ENCODE data around the gene ASB18.
A peak's percentile ranks its signal among the peaks of the same experiment; 100 is the strongest.

The ASB18 gene

GRCh38 chr2:236229186-236229585 is 35.0 kb downstream of the ASB18 start:
- Histone ChIP-seq H3K4me2 (no peak overlapping the region), H3K27me3 (peaks cover 3% of the 10 kb centered on the region), H3K4me1 (no peaks in the 10 kb centered on the region), H3K27ac (no peak overlapping the region), H3K9me3 (peaks cover 55% of the 10 kb centered on the region), H3K36me3 (no peaks in the 10 kb centered on the region), H3K9ac (no peak overlapping the region), H4K20me1 (no peaks in the 10 kb centered on the region), H3K4me3 (no peak overlapping the region)
- TF ChIP-seq Cebpa-rat (IDR thresholded peaks at IDR 0.05): no peak

GRCh38 chr2:236223675-236224074 is 40.5 kb downstream of the ASB18 start:
- peaks cover 32% of the 10 kb centered on the region for H3K9me3 ChIP-seq
- H3K27ac ChIP-seq: no peak overlapping the region
- H4K20me1 ChIP-seq: no peaks in the 10 kb centered on the region
- no peak overlapping the region for H3K4me2 ChIP-seq
- no peaks in the 10 kb centered on the region for H3K36me3 ChIP-seq
- H3K27me3 ChIP-seq: no peaks in the 10 kb centered on the region
- no peak for TF ChIP-seq Cebpa-rat (IDR thresholded peaks at IDR 0.05)
- H3K4me1 ChIP-seq: peaks cover 49% of the 10 kb centered on the region
- H3K9ac ChIP-seq: no peak overlapping the region
- H3K4me3 ChIP-seq: no peak overlapping the region

GRCh38 chr2:236221798-236222197 is 42.4 kb downstream of the ASB18 start:
- no peaks in the 10 kb centered on the region for H3K36me3 ChIP-seq
- H3K4me1 ChIP-seq: peaks cover 67% of the 10 kb centered on the region
- H4K20me1 ChIP-seq: no peaks in the 10 kb centered on the region
- no peak for TF ChIP-seq Cebpa-rat (IDR thresholded peaks at IDR 0.05)
- H3K27ac ChIP-seq: peak overlapping the region; percentile 57
- peak overlapping the region; percentile 41 for H3K4me3 ChIP-seq
- H3K27me3 ChIP-seq: no peaks in the 10 kb centered on the region
- peaks cover 22% of the 10 kb centered on the region for H3K9me3 ChIP-seq
- H3K9ac ChIP-seq: no peak overlapping the region
- H3K4me2 ChIP-seq: peak overlapping the region; percentile 82

GRCh38 chr2:236219411-236219810 is 44.8 kb downstream of the ASB18 start:
- no peak for TF ChIP-seq Cebpa-rat (IDR thresholded peaks at IDR 0.05)
- H3K9me3 ChIP-seq: peaks cover 15% of the 10 kb centered on the region
- peak overlapping the region; percentile 82; the same call in 1 of the 2 replicates for H3K4me2 ChIP-seq
- H3K4me3 ChIP-seq: no peak overlapping the region
- peaks cover 87% of the 10 kb centered on the region for H3K4me1 ChIP-seq
- no peaks in the 10 kb centered on the region for H4K20me1 ChIP-seq
- H3K27ac ChIP-seq: no peak overlapping the region
- H3K27me3 ChIP-seq: no peaks in the 10 kb centered on the region
- no peaks in the 10 kb centered on the region for H3K36me3 ChIP-seq
- no peak overlapping the region for H3K9ac ChIP-seq

- no peak overlapping the region for H3K4me3 ChIP-seq
- peak overlapping the region; percentile 64 for H3K4me2 ChIP-seq
- no peak for TF ChIP-seq Cebpa-rat (IDR thresholded peaks at IDR 0.05)
- no peak overlapping the region for H3K27ac ChIP-seq
- H3K4me1 ChIP-seq: peaks cover 81% of the 10 kb centered on the region
- H3K9me3 ChIP-seq: no peaks in the 10 kb centered on the region
- H3K27me3 ChIP-seq: no peaks in the 10 kb centered on the region
- H3K9ac ChIP-seq: no peak overlapping the region
- no peaks in the 10 kb centered on the region for H4K20me1 ChIP-seq
- H3K36me3 ChIP-seq: no peaks in the 10 kb centered on the region
These were observed 46.3 kb downstream of the ASB18 start for GRCh38 chr2:236217926-236218325.

- no peak overlapping the region for H3K9ac ChIP-seq
- no peaks in the 10 kb centered on the region for H4K20me1 ChIP-seq
- no peak overlapping the region for H3K4me3 ChIP-seq
- no peaks in the 10 kb centered on the region for H3K9me3 ChIP-seq
- H3K36me3 ChIP-seq: no peaks in the 10 kb centered on the region
- peaks cover 69% of the 10 kb centered on the region for H3K4me1 ChIP-seq
- peak overlapping the region; percentile 64 for H3K4me2 ChIP-seq
- 0 out of 2 replicates have a peak overlapping the region, but pooled peaks have one; percentile 0 for H3K27ac ChIP-seq
- TF ChIP-seq Cebpa-rat (IDR thresholded peaks at IDR 0.05): no peak
- peaks cover 5% of the 10 kb centered on the region; the same call in 1 of the 2 replicates for H3K27me3 ChIP-seq
These were observed 47.5 kb downstream of the ASB18 start for GRCh38 chr2:236216711-236217110.

GRCh38 chr2:236215761-236216333 is 48.4 kb downstream of the ASB18 start:
- H3K9me3 ChIP-seq: no peaks in the 10 kb centered on the region
- no peaks in the 10 kb centered on the region for H3K36me3 ChIP-seq

GRCh38 chr2:236215196-236215595 is 49.0 kb downstream of the ASB18 start:
- no peak overlapping the region for H3K27ac ChIP-seq
- H3K36me3 ChIP-seq: no peaks in the 10 kb centered on the region
- H4K20me1 ChIP-seq: no peaks in the 10 kb centered on the region
- no peak for TF ChIP-seq Cebpa-rat (IDR thresholded peaks at IDR 0.05)
- no peak overlapping the region for H3K4me3 ChIP-seq
- peaks cover 54% of the 10 kb centered on the region for H3K4me1 ChIP-seq
- no peak overlapping the region for H3K9ac ChIP-seq
- peak overlapping the region; percentile 64 for H3K4me2 ChIP-seq
- H3K27me3 ChIP-seq: peaks cover 14% of the 10 kb centered on the region; the same call in 1 of the 2 replicates
- no peaks in the 10 kb centered on the region for H3K9me3 ChIP-seq

More at GRCh38 chr2:236215761-236216333, 48.4 kb downstream of the ASB18 start:
- Histone ChIP-seq H3K4me3 (no peak overlapping the region), H4K20me1 (no peaks in the 10 kb centered on the region), H3K9ac (no peak overlapping the region), H3K27me3 (peaks cover 14% of the 10 kb centered on the region; the same call in 1 of the 2 replicates), H3K4me1 (peaks cover 60% of the 10 kb centered on the region), H3K27ac (no peak overlapping the region), H3K4me2 (peak overlapping the region; percentile 64)
- no peak for TF ChIP-seq Cebpa-rat (IDR thresholded peaks at IDR 0.05)

GRCh38 chr2:236214376-236214995 is 49.7 kb downstream of the ASB18 start:
- Histone ChIP-seq H3K4me2 (no peak overlapping the region), H3K9me3 (no peaks in the 10 kb centered on the region), H3K27ac (no peak overlapping the region), H3K4me3 (no peak overlapping the region), H4K20me1 (no peaks in the 10 kb centered on the region), H3K36me3 (no peaks in the 10 kb centered on the region), H3K4me1 (peaks cover 46% of the 10 kb centered on the region), H3K9ac (no peak overlapping the region), H3K27me3 (peaks cover 14% of the 10 kb centered on the region; the same call in 1 of the 2 replicates)
- no peak for TF ChIP-seq Cebpa-rat (IDR thresholded peaks at IDR 0.05)

GRCh38 chr2:236211296-236211695 is 52.9 kb downstream of the ASB18 start:
- no peaks in the 10 kb centered on the region for H4K20me1 ChIP-seq
- H3K9me3 ChIP-seq: peaks cover 5% of the 10 kb centered on the region; the same call in 1 of the 2 replicates
- no peak overlapping the region for H3K9ac ChIP-seq
- H3K4me2 ChIP-seq: peak overlapping the region; percentile 29
- peaks cover 15% of the 10 kb centered on the region for H3K4me1 ChIP-seq
- no peak overlapping the region for H3K27ac ChIP-seq
- H3K36me3 ChIP-seq: no peaks in the 10 kb centered on the region
- no peak overlapping the region for H3K4me3 ChIP-seq
- peaks cover 14% of the 10 kb centered on the region; the same call in 1 of the 2 replicates for H3K27me3 ChIP-seq
- TF ChIP-seq Cebpa-rat (IDR thresholded peaks at IDR 0.05): no peak

Measured in BLaER1 (cell line).